ENCODE results near the gene PAX5.
"Not testable (repeated sequence)": the region's sequence is repeated elsewhere in the genome, so short reads cannot be mapped to it uniquely, and the experiment has no call there.

The PAX5 gene

GRCh38 chr9:37033682-37034304 is at the start of gene PAX5:
PAX5 (minus strand) TSS chr9:37034268; CDS start chr9:37034031, 237 bp downstream.
- DNase-seq = no peak

- DNase-seq = no peak
Observed at GRCh38 chr9:37083654-37084053, 49.6 kb upstream of the PAX5 start.

- no peak for DNase-seq
Observed at GRCh38 chr9:37082214-37082765, 48.2 kb upstream of the PAX5 start.

GRCh38 chr9:37081507-37081906 is 47.4 kb upstream of the PAX5 start:
- DNase-seq = not testable (repeated sequence)

GRCh38 chr9:37080165-37080628 is 46.1 kb upstream of the PAX5 start:
- not testable (repeated sequence) for DNase-seq

GRCh38 chr9:37079370-37080164 is 45.5 kb upstream of the PAX5 start:
- peak; percentile 90 for DNase-seq

- not testable (repeated sequence) for DNase-seq
Observed at GRCh38 chr9:37074790-37075189, 40.7 kb upstream of the PAX5 start.

- DNase-seq = no peak
Observed at GRCh38 chr9:37066139-37066725, 32.2 kb upstream of the PAX5 start.

- no peak for DNase-seq
Observed at GRCh38 chr9:37062336-37062735, 28.3 kb upstream of the PAX5 start.

- no peak for DNase-seq
Observed at GRCh38 chr9:37061768-37062167, 27.7 kb upstream of the PAX5 start.

GRCh38 chr9:37060833-37061232 is 26.8 kb upstream of the PAX5 start:
- no peak for DNase-seq

GRCh38 chr9:37056046-37056920 is 22.2 kb upstream of the PAX5 start:
- DNase-seq = no peak

- DNase-seq = not testable (repeated sequence)
Observed at GRCh38 chr9:37054363-37054720, 20.3 kb upstream of the PAX5 start.

- no peak for DNase-seq
Observed at GRCh38 chr9:37053684-37054362, 19.8 kb upstream of the PAX5 start.

- DNase-seq = no peak
Observed at GRCh38 chr9:37046683-37047082, 12.6 kb upstream of the PAX5 start.

GRCh38 chr9:37042421-37042820 is 8.4 kb upstream of the PAX5 start:
- no peak for DNase-seq

GRCh38 chr9:37040508-37041127 is 6.5 kb upstream of the PAX5 start:
- DNase-seq = no peak

GRCh38 chr9:37038943-37039464 is 4.9 kb upstream of the PAX5 start:
- DNase-seq = no peak

GRCh38 chr9:37038302-37038942 is 4.4 kb upstream of the PAX5 start:
- no peak for DNase-seq

- DNase-seq = no peak
Observed at GRCh38 chr9:37037503-37038301, 3.6 kb upstream of the PAX5 start.
